Endothelial cell (in vitro differentiated cells): ENCODE measurements around the gene PTPRM. TPM values are rescaled to one million over a fixed set of nuclear protein-coding genes. Genes with fewer than 3 reads are reported as not detected.

ENCODE experiments used
- DNase-seq: peaks from one replicate; pipeline ENCODE4 v3.0.0; 2021; ENCODE audit warnings: low spot score
- H3K27ac Mint-ChIP-seq: one replicate; pipeline ENCODE4 v1.8.0; 2021; ENCODE audit warnings: mixed read lengths, inconsistent platforms; ENCODE audit not compliant: unreplicated experiment
- H3K27me3 Mint-ChIP-seq: one replicate; pipeline ENCODE4 v1.8.0; 2021; ENCODE audit warnings: mild to moderate bottlenecking, moderate library complexity, mixed read lengths, inconsistent platforms; ENCODE audit not compliant: unreplicated experiment
- H3K36me3 Mint-ChIP-seq: one replicate; pipeline ENCODE4 v1.8.0; 2021; ENCODE audit warnings: mild to moderate bottlenecking, low read depth, mixed read lengths, inconsistent platforms; ENCODE audit not compliant: unreplicated experiment
- H3K4me1 Mint-ChIP-seq: one replicate; pipeline ENCODE4 v1.8.0; 2021; ENCODE audit warnings: mild to moderate bottlenecking, mixed read lengths, inconsistent platforms; ENCODE audit not compliant: unreplicated experiment
- H3K4me3 Mint-ChIP-seq: one replicate; pipeline ENCODE4 v1.8.0; 2021; ENCODE audit warnings: mild to moderate bottlenecking, mixed read lengths, inconsistent platforms; ENCODE audit not compliant: unreplicated experiment
- H3K9me3 Mint-ChIP-seq: one replicate; pipeline ENCODE4 v1.8.0; 2021; ENCODE audit warnings: mixed read lengths, inconsistent platforms; ENCODE audit not compliant: unreplicated experiment
- CTCF ChIP-seq: fragments of 200-600 bp; sonication (generic); IDR thresholded peaks from one replicate; pipeline ENCODE4 v1.5.0; 2021; ENCODE audit warnings: antibody characterized with exemption; ENCODE audit not compliant: unreplicated experiment
- total RNA-seq: library from RNA; stranded (reverse); fragmentation: NEBNext Ultra II Directional; extraction: Animal tissue kit (Norgen Biotek cat#: 25700); gene quantifications from one replicate; pipeline ENCODE4 v1.2.1, GENCODE V29; 2021; ENCODE audit not compliant: unreplicated experiment

Gene PTPRM
- total RNA-seq, 1 donor from 2014 or later = 284 TPM

- peaks cover 4% of the 10 kb centered on the region for H3K27me3 Mint-ChIP-seq
- no peak overlapping the region for H3K4me3 Mint-ChIP-seq
- TF ChIP-seq CTCF = no peak
- H3K27ac Mint-ChIP-seq = no peak overlapping the region
- no peak for DNase-seq
- H3K4me1 Mint-ChIP-seq = peaks cover 3% of the 10 kb centered on the region
- peaks cover 16% of the 10 kb centered on the region for H3K9me3 Mint-ChIP-seq
- H3K36me3 Mint-ChIP-seq = peaks cover 33% of the 10 kb centered on the region
Measured at GRCh38 chr18:7815787-7816186, 248.7 kb downstream of the PTPRM start.

GRCh38 chr18:7817575-7818230 is 250.6 kb downstream of the PTPRM start:
- Mint-ChIP-seq H3K27ac (no peak overlapping the region), H3K4me1 (peaks cover 9% of the 10 kb centered on the region), H3K4me3 (no peak overlapping the region), H3K27me3 (peaks cover 4% of the 10 kb centered on the region), H3K9me3 (peaks cover 16% of the 10 kb centered on the region), H3K36me3 (peaks cover 32% of the 10 kb centered on the region)
- no peak for DNase-seq
- no peak for TF ChIP-seq CTCF

- Mint-ChIP-seq H3K27ac (no peak overlapping the region), H3K4me3 (no peak overlapping the region), H3K36me3 (peaks cover 5% of the 10 kb centered on the region), H3K4me1 (peaks cover 9% of the 10 kb centered on the region), H3K27me3 (peaks cover 7% of the 10 kb centered on the region), H3K9me3 (no peaks in the 10 kb centered on the region)
- TF ChIP-seq CTCF = no peak
- DNase-seq = no peak
Measured at GRCh38 chr18:7821784-7822183, 254.7 kb downstream of the PTPRM start.

DNA sequence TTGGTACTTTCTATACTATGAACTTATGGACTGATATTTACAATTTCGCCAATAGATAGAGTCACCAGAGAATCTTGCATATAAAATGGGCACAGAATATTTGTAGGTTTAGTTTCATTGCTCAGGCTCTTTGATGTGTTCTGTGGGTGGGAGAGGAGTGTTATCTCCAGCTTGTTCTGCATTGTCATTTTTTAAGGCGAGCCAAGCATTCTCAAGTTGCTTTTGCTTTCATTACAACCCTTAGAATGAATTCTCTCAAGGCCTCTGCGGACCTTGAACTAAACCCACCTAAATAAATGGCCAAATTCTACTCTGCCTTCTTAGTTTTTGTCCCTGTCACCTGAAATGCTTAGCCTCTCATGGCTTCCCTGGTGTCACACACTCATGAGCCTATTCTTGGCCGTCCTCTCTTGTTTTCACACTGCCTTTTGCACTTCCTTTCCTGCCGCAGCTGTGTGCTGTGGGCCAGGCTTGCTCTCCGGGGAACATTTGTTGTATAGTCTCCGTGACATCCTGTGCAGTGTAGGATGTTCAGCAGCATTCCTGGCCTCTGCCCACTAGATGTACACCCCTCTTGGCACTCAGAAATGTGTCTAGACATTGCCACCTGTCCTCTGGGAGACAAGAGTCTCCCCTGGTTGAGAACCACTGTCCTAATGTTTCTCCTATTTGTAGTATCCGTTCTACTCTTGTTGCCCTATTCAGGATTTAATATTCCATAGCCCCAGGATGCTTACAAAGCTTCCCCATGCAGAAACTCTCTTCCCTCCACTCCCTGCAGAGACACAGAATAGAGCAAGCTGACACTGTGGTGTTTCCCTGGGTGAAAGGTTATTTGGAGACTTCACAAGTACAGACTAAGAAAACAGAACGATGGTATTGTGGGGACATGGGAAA is 255.6 kb downstream of the PTPRM start:
- Mint-ChIP-seq H3K27ac (no peak overlapping the region), H3K36me3 (peaks cover 5% of the 10 kb centered on the region), H3K4me3 (no peak overlapping the region), H3K4me1 (peaks cover 6% of the 10 kb centered on the region), H3K9me3 (no peaks in the 10 kb centered on the region), H3K27me3 (peaks cover 7% of the 10 kb centered on the region)
- peak; percentile 29 for DNase-seq
- TF ChIP-seq CTCF = no peak

GRCh38 chr18:7824970-7825369 is 257.9 kb downstream of the PTPRM start:
- Mint-ChIP-seq H3K27ac (no peak overlapping the region), H3K27me3 (peaks cover 5% of the 10 kb centered on the region), H3K9me3 (no peaks in the 10 kb centered on the region), H3K4me1 (peaks cover 6% of the 10 kb centered on the region), H3K36me3 (peaks cover 2% of the 10 kb centered on the region), H3K4me3 (no peak overlapping the region)
- DNase-seq = no peak
- TF ChIP-seq CTCF = no peak
